Epithelial cell of proximal tubule (primary cell): Measurements from ENCODE around the gene RPS6KA3. TPM values are rescaled to one million over a fixed set of nuclear protein-coding genes. Genes with fewer than 3 reads are reported as not detected.

ENCODE experiments used
- DNase-seq: peaks from one replicate; pipeline ENCODE4 v3.0.0-alpha.2; 2011; ENCODE audit warnings: low read depth
- H3K4me3 ChIP-seq: 2 replicates; pipeline ENCODE4 v1.5.1; 2011; ENCODE audit warnings: low read depth, mild to moderate bottlenecking, low read length
- CTCF ChIP-seq: conservative IDR thresholded peaks from 2 replicates; pipeline ENCODE4 v1.5.1; 2012; ENCODE audit warnings: low read depth, mild to moderate bottlenecking, low read length
- total RNA-seq: library from RNA; depleted of rRNA; stranded (reverse); fragments of >200 nt; gene quantifications from 2 replicates; pipeline ENCODE4 v1.2.3, GENCODE V29; 2015

RPS6KA3 gene
- total RNA-seq, 1 donor from 2014 or later = 17.2 TPM

- TF ChIP-seq CTCF = no peak
- DNase-seq = no peak
- no peak overlapping the region for H3K4me3 ChIP-seq
These were observed 54.1 kb downstream of the RPS6KA3 start for GRCh38 chrX:20212486-20213089.

- H3K4me3 ChIP-seq = no peak overlapping the region
- no peak for TF ChIP-seq CTCF
- no peak for DNase-seq
These were observed 55.4 kb downstream of the RPS6KA3 start for GRCh38 chrX:20211261-20211786.

GRCh38 chrX:20205927-20206708, 60.6 kb downstream of the RPS6KA3 start:
- no peak for TF ChIP-seq CTCF
- no peak overlapping the region for H3K4me3 ChIP-seq
- no peak for DNase-seq

- no peak for TF ChIP-seq CTCF
- no peak for DNase-seq
- H3K4me3 ChIP-seq = no peak overlapping the region
These were observed 62.4 kb downstream of the RPS6KA3 start for GRCh38 chrX:20204351-20204750.

- no peak for DNase-seq
- no peak for TF ChIP-seq CTCF
- H3K4me3 ChIP-seq = no peak overlapping the region
These were observed 69.0 kb downstream of the RPS6KA3 start for GRCh38 chrX:20197641-20198210.

- DNase-seq = no peak
- no peak overlapping the region for H3K4me3 ChIP-seq
- TF ChIP-seq CTCF = no peak
These were observed 77.5 kb downstream of the RPS6KA3 start for GRCh38 chrX:20189171-20189570.
